Endothelial cell of umbilical vein (primary cell): ENCODE measurements around the gene GHSR. TPM values are rescaled to one million over a fixed set of nuclear protein-coding genes. Genes with fewer than 3 reads are reported as not detected.

Experiments
- BruUV-seq: library from RNA; stranded (reverse); fragments of 400-500 nt; replicated peaks from 2 replicates; lab custom pipeline; 2021; lab: Mats Ljungman, UMichigan
- CTCF ChIA-PET: fragments of 300-600, 350-600 bp; sonication (Branson Sonifier 250); formaldehyde crosslinking; loops from one replicate; lab custom pipeline; 2021; ENCODE audit warnings: antibody characterized with exemption, inconsistent platforms; lab: Charles Lee
- POLR2A ChIA-PET: fragments of 300-600, 350-600 bp; sonication (Branson Sonifier 250); formaldehyde crosslinking; loops from one replicate; lab custom pipeline; 2021; ENCODE audit warnings: antibody characterized with exemption, inconsistent platforms; lab: Charles Lee
- DNase-seq: peaks from one replicate; pipeline ENCODE4 v3.0.0-alpha.2; 2011; ENCODE audit warnings: low read depth, low spot score
- FAIRE-seq: peaks from 2 replicates; lab custom pipeline; 2011; peaks lifted over from hg19 to GRCh38; lab: Jason Lieb, UNC
- H2AFZ ChIP-seq: 2 replicates; pipeline ENCODE4 v1.6.0; 2012; ENCODE audit warnings: low read depth, low read length, control low read depth, inconsistent platforms
- H3K27ac ChIP-seq: 2 replicates; pipeline ENCODE4 v1.5.1; 2011; ENCODE audit warnings: low read depth, mild to moderate bottlenecking, control low read depth, low read length, moderate library complexity; ENCODE audit not compliant: insufficient read depth
- H3K27me3 ChIP-seq, 2 experiments: 2 replicates each; pipeline versions ENCODE4 v1.6.0 to v1.6.1; 2011; ENCODE audit warnings: low read length in 2 of 2, mixed read lengths in 1 of 2; ENCODE audit not compliant: control insufficient read depth in 2 of 2, insufficient read depth in 2 of 2
- H3K36me3 ChIP-seq, 2 experiments: 2 replicates in 1 of 2; 3 replicates in 1 of 2; pipeline ENCODE4 v1.5.1; 2011; ENCODE audit warnings: low read length in 2 of 2, mild to moderate bottlenecking in 1 of 2, moderate library complexity in 1 of 2; ENCODE audit not compliant: control insufficient read depth in 2 of 2, insufficient read depth in 2 of 2; ENCODE audit errors: extremely low read depth in 1 of 2
- H3K4me1 ChIP-seq: 3 replicates; pipeline ENCODE4 v1.5.1; 2011; ENCODE audit warnings: mild to moderate bottlenecking, low read length; ENCODE audit not compliant: control insufficient read depth, insufficient read depth; ENCODE audit errors: extremely low read depth
- H3K4me2 ChIP-seq: 2 replicates; pipeline ENCODE4 v1.6.1; 2011; ENCODE audit warnings: low read length, control low read depth, mixed read lengths; ENCODE audit not compliant: insufficient read depth
- H3K4me3 ChIP-seq, 3 experiments: fragments of 200-600 bp in 1 of 3; sonication (generic), shearing (Covaris generic) in 1 of 3; replicated peaks in 1 of 3; 2 replicates each; pipeline ENCODE4 v1.5.1; 2011 to 2016; ENCODE audit warnings: control low read depth in 3 of 3, low read length in 3 of 3, mild to moderate bottlenecking in 2 of 3, inconsistent platforms in 1 of 3, low read depth in 1 of 3, moderate library complexity in 1 of 3; ENCODE audit not compliant: insufficient read depth in 1 of 3
- H3K79me2 ChIP-seq: 2 replicates; pipeline ENCODE4 v1.6.0; 2012; ENCODE audit warnings: low read length, inconsistent platforms; ENCODE audit not compliant: control insufficient read depth, insufficient read depth
- H3K9ac ChIP-seq: replicated peaks from 2 replicates; pipeline ENCODE3; 2011; ENCODE audit warnings: low read length, control low read depth; ENCODE audit not compliant: insufficient read depth; ENCODE audit errors: extremely low read depth
- H3K9me1 ChIP-seq: replicated peaks from 3 replicates; pipeline ENCODE4 v1.6.0; 2011; ENCODE audit warnings: mild to moderate bottlenecking, low read length; ENCODE audit not compliant: control insufficient read depth, insufficient read depth; ENCODE audit errors: extremely low read depth
- H3K9me3 ChIP-seq: replicated peaks from 2 replicates; pipeline ENCODE4 v1.5.1; 2012; ENCODE audit warnings: low read length, inconsistent platforms; ENCODE audit not compliant: control insufficient read depth, insufficient read depth
- H4K20me1 ChIP-seq: replicated peaks from 2 replicates; pipeline ENCODE3; 2011; ENCODE audit warnings: mild to moderate bottlenecking, low read length; ENCODE audit not compliant: control insufficient read depth, insufficient read depth; ENCODE audit errors: extremely low read depth
- EZH2 ChIP-seq: IDR thresholded peaks from 2 replicates; pipeline ENCODE4 v1.6.1; 2012; ENCODE audit warnings: borderline replicate concordance, low read depth, mild to moderate bottlenecking, moderate library complexity, low read length, inconsistent platforms; ENCODE audit not compliant: severe bottlenecking
- FOS ChIP-seq: IDR thresholded peaks from 2 replicates; pipeline ENCODE4 v1.6.1; 2011; ENCODE audit warnings: mild to moderate bottlenecking, low read length, moderate library complexity, borderline replicate concordance; ENCODE audit not compliant: insufficient read depth
- GATA2 ChIP-seq: IDR thresholded peaks from 2 replicates; pipeline ENCODE4 v1.7.0; 2011; ENCODE audit warnings: low read depth, mild to moderate bottlenecking, moderate library complexity, mixed read lengths, low read length; ENCODE audit not compliant: insufficient read length, insufficient read depth
- JUN ChIP-seq: IDR thresholded peaks from 2 replicates; pipeline ENCODE4 v1.6.1; 2011; ENCODE audit warnings: borderline replicate concordance, low read depth; ENCODE audit not compliant: insufficient read length, insufficient read depth
- MYC ChIP-seq: IDR thresholded peaks from one replicate; pipeline ENCODE4 v1.6.1; 2011; ENCODE audit warnings: mild to moderate bottlenecking, low read depth, low read length
- POLR2A ChIP-seq: IDR thresholded peaks from 2 replicates; pipeline ENCODE4 v1.6.1; 2012; ENCODE audit warnings: low read depth, mild to moderate bottlenecking, control low read depth, low read length
- POLR2AphosphoS5 ChIP-seq: IDR thresholded peaks from 2 replicates; pipeline ENCODE4 v1.6.1; 2012; ENCODE audit warnings: low read depth, mild to moderate bottlenecking, control low read depth, low read length, moderate library complexity; ENCODE audit not compliant: insufficient read depth
- dilution Hi-C: fragments of 300-500 bp; cut with MboI; formaldehyde crosslinking; loops from one replicate; pipeline ENCODE4 v1.15.0; 2019; ENCODE audit warnings: low sequenced_read_pairs; ENCODE audit not compliant: extremely low pct_ligation_motif_present
- intact Hi-C: fragments of 100-400 bp; cut with micrococcal nuclease; formaldehyde crosslinking; loops from one replicate; pipeline ENCODE4 v1.10.0; 2022
- polyA plus RNA-seq, 4 experiments: library from polyadenylated mRNA; depleted of rRNA in 3 of 4; stranded (reverse) in 3 of 4; unstranded in 1 of 4; fragments of >200 nt; gene quantifications; 2 replicates each; pipeline versions ENCODE4 v1.2.1 to v1.2.3, GENCODE V29; 2011 to 2012; ENCODE audit warnings: missing spikeins in 1 of 4
- total RNA-seq: library from RNA; stranded (reverse); gene quantifications from 2 replicates; pipeline ENCODE4 v1.2.3, GENCODE V29; 2021
- TF ChIP-seq, protein P1 (sequence below): IDR thresholded peaks from 2 replicates; pipeline ENCODE4 v1.6.1; 2011; ENCODE audit not compliant: insufficient read depth, insufficient read length
- TF ChIP-seq, protein P2 (sequence below), 2 donors: IDR thresholded peaks; 1 replicate in 1 of 2; 2 replicates in 1 of 2; pipeline ENCODE4 v1.5.1; 2011; ENCODE audit warnings: low read length in 2 of 2, mild to moderate bottlenecking in 2 of 2, moderate library complexity in 2 of 2, control low read depth in 1 of 2, inconsistent platforms in 1 of 2, low read depth in 1 of 2; ENCODE audit not compliant: insufficient read depth in 1 of 2; ENCODE audit errors: extremely low read depth in 1 of 2

The GHSR gene
- total and polyA plus RNA-seq, 2 donors (not counting 3 experiments of a cell fraction or from before 2014, with no cell fraction given): not detected

DNA sequence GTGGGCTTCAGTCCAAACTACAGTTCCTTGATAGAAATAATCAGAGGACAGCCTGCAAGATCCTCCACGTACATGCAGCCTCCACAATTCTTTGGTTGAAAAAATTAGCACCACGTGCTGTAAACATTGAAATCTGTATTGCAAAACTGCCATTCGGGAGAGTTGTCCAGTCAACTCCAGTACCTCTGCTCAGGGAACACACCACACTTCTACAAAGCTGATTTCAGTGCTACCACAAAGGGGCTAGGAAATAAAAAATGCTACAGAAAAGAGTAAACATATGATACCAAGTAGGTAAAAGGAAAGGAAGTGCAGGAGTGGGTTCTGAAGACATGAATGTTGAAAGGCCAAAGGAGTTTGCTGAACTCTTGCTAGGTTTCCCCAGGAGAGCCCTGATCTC is 40.4 kb downstream of the GHSR start:
- H3K9me3 ChIP-seq: no peaks in the 10 kb centered on the region
- no peaks in the 10 kb centered on the region for H4K20me1 ChIP-seq
- POLR2A ChIA-PET: no interaction called here
- no peaks in the 10 kb centered on the region for H3K4me1 ChIP-seq
- TF ChIP-seq GATA2 (no peak), POLR2AphosphoS5 (no peak), MYC (no peak), FOS (no peak), POLR2A (no peak), JUN (no peak), EZH2 (no peak)
- TF ChIP-seq, protein P1, sequence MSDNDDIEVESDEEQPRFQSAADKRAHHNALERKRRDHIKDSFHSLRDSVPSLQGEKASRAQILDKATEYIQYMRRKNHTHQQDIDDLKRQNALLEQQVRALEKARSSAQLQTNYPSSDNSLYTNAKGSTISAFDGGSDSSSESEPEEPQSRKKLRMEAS: no peak
- TF ChIP-seq, protein P2, sequence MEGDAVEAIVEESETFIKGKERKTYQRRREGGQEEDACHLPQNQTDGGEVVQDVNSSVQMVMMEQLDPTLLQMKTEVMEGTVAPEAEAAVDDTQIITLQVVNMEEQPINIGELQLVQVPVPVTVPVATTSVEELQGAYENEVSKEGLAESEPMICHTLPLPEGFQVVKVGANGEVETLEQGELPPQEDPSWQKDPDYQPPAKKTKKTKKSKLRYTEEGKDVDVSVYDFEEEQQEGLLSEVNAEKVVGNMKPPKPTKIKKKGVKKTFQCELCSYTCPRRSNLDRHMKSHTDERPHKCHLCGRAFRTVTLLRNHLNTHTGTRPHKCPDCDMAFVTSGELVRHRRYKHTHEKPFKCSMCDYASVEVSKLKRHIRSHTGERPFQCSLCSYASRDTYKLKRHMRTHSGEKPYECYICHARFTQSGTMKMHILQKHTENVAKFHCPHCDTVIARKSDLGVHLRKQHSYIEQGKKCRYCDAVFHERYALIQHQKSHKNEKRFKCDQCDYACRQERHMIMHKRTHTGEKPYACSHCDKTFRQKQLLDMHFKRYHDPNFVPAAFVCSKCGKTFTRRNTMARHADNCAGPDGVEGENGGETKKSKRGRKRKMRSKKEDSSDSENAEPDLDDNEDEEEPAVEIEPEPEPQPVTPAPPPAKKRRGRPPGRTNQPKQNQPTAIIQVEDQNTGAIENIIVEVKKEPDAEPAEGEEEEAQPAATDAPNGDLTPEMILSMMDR (IDR thresholded peaks at IDR 0.05; ENCODE audit: extremely low read depth in 1 of 2, insufficient read depth in 1 of 2, low read depth in 1 of 2, low read length in 2 of 2): no peak
- no peak overlapping the region for H3K4me3 ChIP-seq
- intact Hi-C loops (loop anchor here (5.0 kb wide), 1 partner anchor 69 kb away; no protein-coding TSS in a partner anchor), dilution Hi-C loops (no loop called here)
- no peak overlapping the region for H3K4me2 ChIP-seq
- no TSS peak for BruUV-seq
- no peaks in the 10 kb centered on the region for H3K9me1 ChIP-seq
- no peak for FAIRE-seq
- H2AFZ ChIP-seq: no peak overlapping the region
- no peaks in the 10 kb centered on the region for H3K27me3 ChIP-seq
- no peak overlapping the region for H3K9ac ChIP-seq
- DNase-seq: no peak
- CTCF ChIA-PET: no interaction called here
- H3K27ac ChIP-seq: no peak overlapping the region
- H3K36me3 ChIP-seq: no peaks in the 10 kb centered on the region
- H3K79me2 ChIP-seq: no peaks in the 10 kb centered on the region
